Liver (tissue), 9 donors: Measurements from ENCODE around the gene TLR3. TPM values are rescaled to one million over a fixed set of nuclear protein-coding genes. Genes with fewer than 3 reads are reported as not detected.

ENCODE experiments used
- DNase-seq: peaks from one replicate; pipeline ENCODE4 v3.0.0-alpha.2; 2017; ENCODE audit warnings: low spot score
- H3K27ac ChIP-seq, 2 donors: one replicate each; pipeline ENCODE4 v1.7.0; 2013; ENCODE audit warnings: inconsistent platforms in 2 of 2, low read length in 2 of 2, control low read depth in 1 of 2, low read depth in 1 of 2, mild to moderate bottlenecking in 1 of 2
- H3K27me3 ChIP-seq, 4 donors: one replicate each; pipeline versions ENCODE4 v1.6.1 to v1.7.0; 2013; ENCODE audit warnings: low read length in 3 of 4, inconsistent platforms in 1 of 4, mild to moderate bottlenecking in 1 of 4, moderate library complexity in 1 of 4; ENCODE audit not compliant: control insufficient read depth in 4 of 4, insufficient read depth in 4 of 4
- H3K36me3 ChIP-seq, 4 donors: one replicate each; pipeline versions ENCODE4 v1.6.1 to v1.7.0; 2013; ENCODE audit warnings: low read length in 3 of 4, mild to moderate bottlenecking in 3 of 4, low read depth in 1 of 4, moderate library complexity in 1 of 4; ENCODE audit not compliant: control insufficient read depth in 4 of 4, insufficient read depth in 3 of 4
- H3K4me1 ChIP-seq, 4 donors: one replicate each; pipeline versions ENCODE4 v1.6.1 to v1.7.0; 2013; ENCODE audit warnings: low read length in 3 of 4, mild to moderate bottlenecking in 3 of 4, moderate library complexity in 1 of 4; ENCODE audit not compliant: control insufficient read depth in 4 of 4, insufficient read depth in 4 of 4
- H3K4me3 ChIP-seq, 3 donors: one replicate each; pipeline versions ENCODE4 v1.6.1 to v1.7.0; 2013; ENCODE audit warnings: low read length in 3 of 3, control low read depth in 1 of 3, low read depth in 1 of 3, mild to moderate bottlenecking in 1 of 3
- H3K9ac ChIP-seq, 2 donors: one replicate each; pipeline ENCODE4 v1.7.0; 2013; ENCODE audit warnings: low read length in 2 of 2, mild to moderate bottlenecking in 2 of 2, moderate library complexity in 2 of 2, control low read depth in 1 of 2, low read depth in 1 of 2
- H3K9me3 ChIP-seq, 4 donors: one replicate each; pipeline versions ENCODE4 v1.6.1 to v1.7.0; 2013; ENCODE audit warnings: low read length in 3 of 4; ENCODE audit not compliant: control insufficient read depth in 4 of 4
- ATF3 ChIP-seq: IDR thresholded peaks from 2 replicates; pipeline ENCODE4 v1.6.1; 2016; ENCODE audit warnings: antibody characterized with exemption
- CTCF ChIP-seq: fragments of 150-350 bp; IDR thresholded peaks from 2 replicates; pipeline ENCODE4 v1.5.1; 2017; ENCODE audit warnings: improper control_type of control experiment, low read depth, low read length; ENCODE audit not compliant: missing input control
- EGR1 ChIP-seq, 2 donors: IDR thresholded peaks; 2 replicates each; pipeline ENCODE4 v1.6.1; 2016 to 2018; ENCODE audit warnings: antibody characterized with exemption in 2 of 2, low read depth in 2 of 2
- FOXA1 ChIP-seq: IDR thresholded peaks from 2 replicates; pipeline ENCODE4 v1.6.1; 2016; ENCODE audit warnings: antibody characterized with exemption
- FOXA2 ChIP-seq: IDR thresholded peaks from 2 replicates; pipeline ENCODE4 v1.6.1; 2016; ENCODE audit warnings: antibody characterized with exemption
- GABPA ChIP-seq, 2 donors: IDR thresholded peaks in 1 of 2; conservative IDR thresholded peaks in 1 of 2; 2 replicates each; pipeline ENCODE4 v1.6.1; 2016; ENCODE audit warnings: antibody characterized with exemption in 2 of 2, mild to moderate bottlenecking in 1 of 2, moderate library complexity in 1 of 2
- HNF4A ChIP-seq, 2 donors: conservative IDR thresholded peaks; 2 replicates each; pipeline ENCODE4 v1.6.1; 2016; ENCODE audit warnings: antibody characterized with exemption in 2 of 2, mild to moderate bottlenecking in 2 of 2
- HNF4G ChIP-seq: IDR thresholded peaks from 2 replicates; pipeline ENCODE4 v1.6.1; 2016; ENCODE audit warnings: antibody characterized with exemption
- NR2F2 ChIP-seq: IDR thresholded peaks from 2 replicates; pipeline ENCODE4 v1.6.1; 2016; ENCODE audit warnings: antibody characterized with exemption
- RAD21 ChIP-seq, 2 donors: IDR thresholded peaks; 2 replicates each; pipeline ENCODE4 v1.6.1; 2016; ENCODE audit warnings: antibody characterized with exemption in 2 of 2, mild to moderate bottlenecking in 2 of 2
- RXRA ChIP-seq, 2 donors: IDR thresholded peaks; 2 replicates each; pipeline ENCODE4 v1.6.1; 2017 to 2018; ENCODE audit warnings: antibody characterized with exemption in 2 of 2, mild to moderate bottlenecking in 1 of 2
- SP1 ChIP-seq: IDR thresholded peaks from 2 replicates; pipeline ENCODE4 v1.6.1; 2018; ENCODE audit warnings: antibody characterized with exemption, mild to moderate bottlenecking
- TAF1 ChIP-seq: conservative IDR thresholded peaks from 2 replicates; pipeline ENCODE4 v1.6.1; 2016; ENCODE audit warnings: antibody characterized with exemption, mild to moderate bottlenecking
- YY1 ChIP-seq: IDR thresholded peaks from 2 replicates; pipeline ENCODE4 v1.6.1; 2016; ENCODE audit warnings: antibody characterized with exemption, mild to moderate bottlenecking
- ZBTB33 ChIP-seq: IDR thresholded peaks from 2 replicates; pipeline ENCODE4 v1.6.1; 2016; ENCODE audit warnings: antibody characterized with exemption
- WGBS: extraction: QIAGEN DNeasy Blood & Tissue Kit; methylation state at CpG from one replicate; pipeline ENCODE4 v1.1.7; 2013; 5-methylcytosine and 5-hydroxymethylcytosine counted together
- polyA plus RNA-seq, 2 donors: library from polyadenylated mRNA; stranded (reverse) in 1 of 2; unstranded in 1 of 2; fragments of 200-250 nt in 1 of 2; fragments of >200 nt in 1 of 2; fragmentation: Nextera tagmentation in 1 of 2; extraction: Ambion mirVana in 1 of 2; gene quantifications; one replicate each; pipeline versions ENCODE4 v1.2.1 to v1.2.3, GENCODE V29; 2013 to 2015
- total RNA-seq, 2 donors: library from RNA; depleted of rRNA; stranded (reverse); fragments of >200 nt; gene quantifications; one replicate each; pipeline ENCODE4 v1.2.3, GENCODE V29; 2014
- TF ChIP-seq, protein P1 (sequence below): IDR thresholded peaks from 2 replicates; pipeline ENCODE4 v1.6.1; 2016; ENCODE audit warnings: antibody characterized with exemption
- TF ChIP-seq, protein P2 (sequence below): IDR thresholded peaks from 2 replicates; pipeline ENCODE4 v1.6.1; 2016; ENCODE audit warnings: antibody characterized with exemption, mild to moderate bottlenecking
- donor health status: healthy.
- donor health status: healthy.
- donor health status: healthy.
- donor health status: healthy.
- donor health status: healthy.

TLR3 gene
- total and polyA plus RNA-seq, 4 donors, result 1.3 to 4.3 (median 2.4) TPM

- no peaks in the 10 kb centered on the region for H3K36me3 ChIP-seq
- WGBS, result 88% methylated on average over 7 of the region's 7 CpGs
- TF ChIP-seq RAD21 (IDR thresholded peaks at IDR 0.05), result no peak
- H3K4me1 ChIP-seq, result peaks cover 0 to 22% (median 16%) of the 10 kb centered on the region in 4 donors
- H3K9ac ChIP-seq, result no peak overlapping the region
- no peak overlapping the region for H3K4me3 ChIP-seq
- H3K27ac ChIP-seq, result no peak overlapping the region
- DNase-seq, result no peak
- H3K9me3 ChIP-seq, result no peaks in the 10 kb centered on the region
- no peaks in the 10 kb centered on the region for H3K27me3 ChIP-seq
Measured at GRCh38 chr4:186025408-186025690, 43.6 kb upstream of the TLR3 start.

DNA sequence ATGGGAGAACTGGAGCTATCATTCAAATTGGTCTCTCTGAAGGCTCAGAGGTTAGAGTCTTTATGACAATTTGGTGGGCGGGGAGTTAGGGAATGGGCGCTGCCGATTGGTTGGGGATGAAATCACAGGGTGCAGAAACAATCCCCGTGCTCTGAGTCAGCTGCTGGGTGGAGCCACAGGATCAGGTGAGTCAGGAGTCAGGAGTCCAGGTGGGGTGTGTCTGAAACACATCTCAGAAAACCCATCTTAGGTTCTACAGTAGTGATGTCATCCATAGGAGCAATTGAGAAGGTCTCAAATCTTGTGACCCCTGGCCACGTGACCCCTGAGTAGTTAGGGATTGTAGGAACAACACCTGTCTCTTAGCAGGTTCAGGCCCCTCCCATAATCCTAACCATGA is 41.6 kb upstream of the TLR3 start:
- Histone ChIP-seq H3K4me3 (no peak overlapping the region), H3K4me1 (peaks cover 0 to 23% (median 17%) of the 10 kb centered on the region in 4 donors), H3K9ac (no peak overlapping the region), H3K27me3 (no peaks in the 10 kb centered on the region), H3K36me3 (no peaks in the 10 kb centered on the region), H3K27ac (no peak overlapping the region), H3K9me3 (no peaks in the 10 kb centered on the region)
- WGBS, result 91% methylated on average over 5 of the region's 5 CpGs
- DNase-seq, result no peak
- no peak for TF ChIP-seq FOXA1
- TF ChIP-seq SP1, result no peak
- TF ChIP-seq HNF4A (conservative IDR thresholded peaks at IDR 0.05), result no peak
- no peak for TF ChIP-seq HNF4G
- no peak for TF ChIP-seq FOXA2
- no peak for TF ChIP-seq YY1
- TF ChIP-seq GABPA (IDR thresholded peaks at IDR 0.05 in 1 of 2, conservative IDR thresholded peaks at IDR 0.05 in 1 of 2), result no peak
- no peak for TF ChIP-seq ZBTB33
- TF ChIP-seq, protein P1, sequence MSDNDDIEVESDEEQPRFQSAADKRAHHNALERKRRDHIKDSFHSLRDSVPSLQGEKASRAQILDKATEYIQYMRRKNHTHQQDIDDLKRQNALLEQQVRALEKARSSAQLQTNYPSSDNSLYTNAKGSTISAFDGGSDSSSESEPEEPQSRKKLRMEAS, result no peak
- TF ChIP-seq EGR1 (IDR thresholded peaks at IDR 0.05; ENCODE audit: low read depth in 2 of 2), result no peak
- no peak for TF ChIP-seq CTCF
- TF ChIP-seq NR2F2, result no peak
- no peak for TF ChIP-seq RXRA (IDR thresholded peaks at IDR 0.05)
- TF ChIP-seq, protein P2, sequence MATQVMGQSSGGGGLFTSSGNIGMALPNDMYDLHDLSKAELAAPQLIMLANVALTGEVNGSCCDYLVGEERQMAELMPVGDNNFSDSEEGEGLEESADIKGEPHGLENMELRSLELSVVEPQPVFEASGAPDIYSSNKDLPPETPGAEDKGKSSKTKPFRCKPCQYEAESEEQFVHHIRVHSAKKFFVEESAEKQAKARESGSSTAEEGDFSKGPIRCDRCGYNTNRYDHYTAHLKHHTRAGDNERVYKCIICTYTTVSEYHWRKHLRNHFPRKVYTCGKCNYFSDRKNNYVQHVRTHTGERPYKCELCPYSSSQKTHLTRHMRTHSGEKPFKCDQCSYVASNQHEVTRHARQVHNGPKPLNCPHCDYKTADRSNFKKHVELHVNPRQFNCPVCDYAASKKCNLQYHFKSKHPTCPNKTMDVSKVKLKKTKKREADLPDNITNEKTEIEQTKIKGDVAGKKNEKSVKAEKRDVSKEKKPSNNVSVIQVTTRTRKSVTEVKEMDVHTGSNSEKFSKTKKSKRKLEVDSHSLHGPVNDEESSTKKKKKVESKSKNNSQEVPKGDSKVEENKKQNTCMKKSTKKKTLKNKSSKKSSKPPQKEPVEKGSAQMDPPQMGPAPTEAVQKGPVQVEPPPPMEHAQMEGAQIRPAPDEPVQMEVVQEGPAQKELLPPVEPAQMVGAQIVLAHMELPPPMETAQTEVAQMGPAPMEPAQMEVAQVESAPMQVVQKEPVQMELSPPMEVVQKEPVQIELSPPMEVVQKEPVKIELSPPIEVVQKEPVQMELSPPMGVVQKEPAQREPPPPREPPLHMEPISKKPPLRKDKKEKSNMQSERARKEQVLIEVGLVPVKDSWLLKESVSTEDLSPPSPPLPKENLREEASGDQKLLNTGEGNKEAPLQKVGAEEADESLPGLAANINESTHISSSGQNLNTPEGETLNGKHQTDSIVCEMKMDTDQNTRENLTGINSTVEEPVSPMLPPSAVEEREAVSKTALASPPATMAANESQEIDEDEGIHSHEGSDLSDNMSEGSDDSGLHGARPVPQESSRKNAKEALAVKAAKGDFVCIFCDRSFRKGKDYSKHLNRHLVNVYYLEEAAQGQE, result no peak
- TF ChIP-seq TAF1, result no peak
- TF ChIP-seq ATF3, result no peak
- TF ChIP-seq RAD21 (IDR thresholded peaks at IDR 0.05), result no peak
